Lower leg skin (tissue), 4 donors: ENCODE results near the gene NAPG. TPM values are rescaled to one million over a fixed set of nuclear protein-coding genes. Genes with fewer than 3 reads are reported as not detected.
A peak's percentile ranks its signal among the peaks of the same experiment; 100 is the strongest.

ENCODE experiments used
- DNase-seq, 2 donors: peaks; one replicate each; pipeline ENCODE4 v3.0.0-alpha.2; 2019; ENCODE audit warnings: low spot score in 2 of 2
- H3K4me3 ChIP-seq: fragments of 200-600 bp; sonication (generic); 2 replicates; pipeline ENCODE4 v1.5.1; 2017; ENCODE audit warnings: mild to moderate bottlenecking, low read depth; ENCODE audit not compliant: poor library complexity, severe bottlenecking
- POLR2A ChIP-seq, 2 donors: fragments of 450-650 bp; IDR thresholded peaks; one replicate each; pipeline ENCODE4 v1.6.1; 2016 to 2017; ENCODE audit warnings: antibody characterized with exemption in 2 of 2, mild to moderate bottlenecking in 1 of 2, moderate library complexity in 1 of 2
- WGBS, 2 donors: methylation state at CpG; one replicate each; pipeline ENCODE4 v1.1.5; 2018; 5-methylcytosine and 5-hydroxymethylcytosine counted together
- intact Hi-C: fragments of 100-400 bp; cut with DNase I; formaldehyde crosslinking; loops from one replicate; pipeline ENCODE4 v1.15.0; 2023; ENCODE audit warnings: low total_unique reads
- total RNA-seq, 4 donors: library from RNA; depleted of rRNA; stranded (reverse); fragments of >200 nt; gene quantifications; one replicate each; pipeline ENCODE4 v1.1.0, GENCODE V29; 2016
- TF ChIP-seq, protein P1 (sequence below), 3 donors: fragments of 450-650 bp; IDR thresholded peaks; one replicate each; pipeline ENCODE4 v1.5.1; 2016; ENCODE audit warnings: antibody characterized with exemption in 3 of 3, mild to moderate bottlenecking in 3 of 3, moderate library complexity in 2 of 3

NAPG gene
- total RNA-seq, 4 donors from 2014 or later, result 15.6 to 25.7 (median 22.0) TPM

DNA sequence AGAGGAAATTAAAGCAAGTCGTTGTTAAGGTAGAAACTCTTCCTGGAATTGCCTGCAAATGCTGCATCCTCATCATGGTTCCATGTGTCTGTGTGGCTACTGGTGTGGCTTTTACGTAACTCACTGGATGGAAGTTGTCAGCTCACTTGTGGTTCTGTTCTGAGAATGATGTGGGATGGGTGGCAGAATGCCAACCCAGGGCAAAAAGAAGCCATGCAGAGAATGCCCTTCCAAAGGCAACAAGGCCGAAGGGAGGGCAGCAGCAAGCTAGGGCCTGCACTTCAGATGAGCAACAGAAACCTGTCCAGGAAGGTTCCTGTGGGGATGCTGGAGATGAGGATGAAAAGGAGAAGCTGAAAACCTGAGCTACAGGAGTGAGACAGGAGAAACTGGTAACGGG is 10.4 kb upstream of the NAPG start:
- WGBS, 2 donors, result 27 to 33% methylated on average over 4 of the region's 4 CpGs
- DNase-seq, result peak; percentile 40 to 75
- no peak for TF ChIP-seq POLR2A (IDR thresholded peaks at IDR 0.05)
- TF ChIP-seq, protein P1, sequence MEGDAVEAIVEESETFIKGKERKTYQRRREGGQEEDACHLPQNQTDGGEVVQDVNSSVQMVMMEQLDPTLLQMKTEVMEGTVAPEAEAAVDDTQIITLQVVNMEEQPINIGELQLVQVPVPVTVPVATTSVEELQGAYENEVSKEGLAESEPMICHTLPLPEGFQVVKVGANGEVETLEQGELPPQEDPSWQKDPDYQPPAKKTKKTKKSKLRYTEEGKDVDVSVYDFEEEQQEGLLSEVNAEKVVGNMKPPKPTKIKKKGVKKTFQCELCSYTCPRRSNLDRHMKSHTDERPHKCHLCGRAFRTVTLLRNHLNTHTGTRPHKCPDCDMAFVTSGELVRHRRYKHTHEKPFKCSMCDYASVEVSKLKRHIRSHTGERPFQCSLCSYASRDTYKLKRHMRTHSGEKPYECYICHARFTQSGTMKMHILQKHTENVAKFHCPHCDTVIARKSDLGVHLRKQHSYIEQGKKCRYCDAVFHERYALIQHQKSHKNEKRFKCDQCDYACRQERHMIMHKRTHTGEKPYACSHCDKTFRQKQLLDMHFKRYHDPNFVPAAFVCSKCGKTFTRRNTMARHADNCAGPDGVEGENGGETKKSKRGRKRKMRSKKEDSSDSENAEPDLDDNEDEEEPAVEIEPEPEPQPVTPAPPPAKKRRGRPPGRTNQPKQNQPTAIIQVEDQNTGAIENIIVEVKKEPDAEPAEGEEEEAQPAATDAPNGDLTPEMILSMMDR (IDR thresholded peaks at IDR 0.05), result no peak
- intact Hi-C loops, result no loop called here
- no peak overlapping the region for H3K4me3 ChIP-seq

DNA sequence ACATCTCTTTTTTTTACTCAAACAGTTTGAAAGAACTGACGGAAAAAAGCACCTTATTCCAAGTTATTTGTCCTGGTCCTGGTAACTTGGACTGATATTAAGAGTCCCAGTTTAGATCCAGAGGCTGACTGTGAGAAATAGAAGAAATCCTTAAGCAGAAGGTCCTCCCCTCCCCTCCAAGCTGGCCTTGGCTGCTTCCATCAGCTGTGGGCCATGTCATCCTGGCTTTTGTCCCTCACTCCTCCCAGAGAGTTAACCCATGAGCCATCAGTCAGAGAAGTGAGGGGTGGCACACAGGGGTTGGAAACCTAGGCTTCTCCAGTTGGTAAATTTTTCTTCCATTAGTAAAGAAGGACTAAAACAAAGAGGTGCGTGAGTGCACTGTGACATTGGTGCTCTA is 9.7 kb upstream of the NAPG start:
- TF ChIP-seq, protein P1 (IDR thresholded peaks at IDR 0.05), result no peak
- H3K4me3 ChIP-seq, result no peak overlapping the region
- intact Hi-C loops, result no loop called here
- WGBS, 2 donors, result 61 to 65% methylated on average over 2 of the region's 2 CpGs
- peak in 1 of 2 donors; percentile 79 for DNase-seq

DNA sequence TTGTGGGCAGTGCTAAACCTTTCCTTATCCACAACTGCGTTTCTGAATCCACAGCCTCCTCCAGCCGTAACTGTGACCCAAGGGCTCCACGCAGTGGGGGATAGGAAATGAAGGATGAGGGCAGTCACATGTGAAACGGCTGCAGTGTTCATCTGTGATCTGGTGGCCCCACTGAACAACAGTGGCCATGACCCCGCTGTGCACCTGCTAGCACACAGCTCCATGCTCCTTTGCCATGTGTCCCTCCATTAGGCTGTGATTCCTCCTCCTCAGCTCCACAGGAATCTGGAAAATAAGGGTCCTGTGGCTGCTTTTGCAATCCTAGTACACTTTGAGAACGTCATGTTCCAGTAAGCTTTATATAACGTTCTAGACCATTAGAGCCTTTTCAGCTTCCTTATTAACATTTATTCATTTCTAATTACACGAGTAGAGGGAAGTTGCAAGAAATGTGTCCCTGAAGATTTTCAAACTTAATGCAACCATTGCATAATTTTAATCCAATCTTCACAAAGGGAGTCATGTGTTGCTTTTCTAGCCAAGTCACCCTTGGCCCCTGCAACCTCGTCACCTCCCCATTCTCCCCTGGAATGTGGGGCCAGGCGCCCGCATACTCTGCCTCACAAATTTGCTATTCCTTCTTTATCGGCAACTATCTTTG is 7.1 kb upstream of the NAPG start:
- no peak overlapping the region for H3K4me3 ChIP-seq
- TF ChIP-seq, protein P1 (IDR thresholded peaks at IDR 0.05), result peak in 1 of 3 donors; percentile 18
- TF ChIP-seq POLR2A (IDR thresholded peaks at IDR 0.05), result no peak
- WGBS, 2 donors, result 50 to 52% methylated on average over 12 of the region's 12 CpGs
- peak; percentile 48 to 83 for DNase-seq
- intact Hi-C loops, result no loop called here

DNA sequence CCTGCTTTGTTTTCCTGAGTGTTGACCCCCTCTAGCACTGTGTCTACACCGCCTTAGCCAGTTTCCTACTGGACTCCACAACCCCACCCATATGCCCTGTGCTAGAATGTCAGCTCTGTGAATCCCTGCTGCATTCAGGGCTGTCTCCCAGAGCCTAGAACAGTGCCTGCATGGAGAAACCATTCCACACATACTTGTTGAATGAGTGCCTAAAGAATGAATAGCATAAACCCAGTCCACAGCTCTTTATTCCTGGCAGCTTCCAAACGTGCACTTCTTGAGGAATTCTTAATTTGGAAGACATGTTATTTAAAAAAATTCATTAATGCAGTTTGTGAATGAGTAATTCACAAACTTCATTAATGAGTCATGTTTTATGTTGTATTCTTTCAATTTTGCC is 6.5 kb upstream of the NAPG start:
- peak in 1 of 2 donors; percentile 84 for DNase-seq
- TF ChIP-seq, protein P1 (IDR thresholded peaks at IDR 0.05), result no peak
- no peak for TF ChIP-seq POLR2A (IDR thresholded peaks at IDR 0.05)
- 49 to 52% methylated on average over 2 of the region's 2 CpGs for WGBS, 2 donors
- intact Hi-C loops, result no loop called here
- no peak overlapping the region for H3K4me3 ChIP-seq

DNA sequence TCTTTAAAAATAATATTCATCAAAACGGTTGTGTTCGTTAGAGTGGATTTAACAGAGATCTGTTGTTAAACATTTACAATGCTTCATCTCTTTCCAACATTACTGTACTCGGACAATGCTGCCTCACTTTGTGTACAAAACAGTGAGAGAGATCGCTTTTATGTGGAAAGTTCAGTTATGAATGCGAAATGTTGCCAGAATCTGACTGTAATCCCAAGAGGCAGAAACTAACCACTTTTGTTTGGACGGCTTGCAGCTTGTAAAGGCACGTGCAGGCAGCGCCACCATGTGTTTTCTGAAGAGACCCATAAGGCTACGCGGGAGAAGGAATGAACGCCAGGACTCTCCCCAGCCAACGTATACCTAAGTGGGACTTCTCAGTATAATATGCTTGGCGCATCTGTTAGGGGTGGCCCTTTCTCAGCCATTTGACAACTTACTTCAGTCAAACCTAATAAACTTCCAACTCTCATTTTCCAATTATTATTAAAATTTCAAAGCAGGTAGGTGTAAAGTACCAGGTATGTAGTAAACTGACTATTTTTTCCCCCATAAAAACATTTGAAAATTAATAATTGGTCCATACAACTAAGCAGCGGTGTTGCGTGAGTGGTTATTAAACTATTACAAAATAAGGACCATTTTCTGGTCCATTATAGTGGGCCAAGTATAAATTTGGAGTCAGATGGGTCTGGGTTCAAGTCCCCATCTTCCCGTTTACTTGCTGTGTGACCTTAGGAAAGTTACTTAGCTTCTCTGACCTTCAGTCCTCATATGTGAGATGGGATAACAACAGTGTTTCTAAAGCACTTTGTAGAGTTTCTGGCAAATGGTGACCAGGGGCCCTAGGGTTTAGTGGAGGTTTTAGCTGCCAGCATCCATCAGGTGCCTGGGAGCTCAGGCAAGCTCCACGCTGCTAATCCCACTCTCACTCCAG is 5.6 kb upstream of the NAPG start:
- intact Hi-C loops, result loop anchor here (2.0 kb wide), 1 partner anchor 549 kb away; no protein-coding TSS in a partner anchor
- TF ChIP-seq, protein P1 (IDR thresholded peaks at IDR 0.05), result no peak
- TF ChIP-seq POLR2A (IDR thresholded peaks at IDR 0.05), result no peak
- H3K4me3 ChIP-seq, result no peak overlapping the region
- DNase-seq, result peak; percentile 91 to 95
- 21 to 22% methylated on average over 17 of the region's 17 CpGs for WGBS, 2 donors
